Measurements from ENCODE around the gene BCAT1. TPM values are rescaled to one million over a fixed set of nuclear protein-coding genes. Genes with fewer than 3 reads are reported as not detected.

The BCAT1 gene
- total and polyA plus RNA-seq, 2 of the 8 experiments (the other 6 are each of a cell fraction or from before 2014, with no cell fraction given) = 19.7 to 263 TPM

DNA sequence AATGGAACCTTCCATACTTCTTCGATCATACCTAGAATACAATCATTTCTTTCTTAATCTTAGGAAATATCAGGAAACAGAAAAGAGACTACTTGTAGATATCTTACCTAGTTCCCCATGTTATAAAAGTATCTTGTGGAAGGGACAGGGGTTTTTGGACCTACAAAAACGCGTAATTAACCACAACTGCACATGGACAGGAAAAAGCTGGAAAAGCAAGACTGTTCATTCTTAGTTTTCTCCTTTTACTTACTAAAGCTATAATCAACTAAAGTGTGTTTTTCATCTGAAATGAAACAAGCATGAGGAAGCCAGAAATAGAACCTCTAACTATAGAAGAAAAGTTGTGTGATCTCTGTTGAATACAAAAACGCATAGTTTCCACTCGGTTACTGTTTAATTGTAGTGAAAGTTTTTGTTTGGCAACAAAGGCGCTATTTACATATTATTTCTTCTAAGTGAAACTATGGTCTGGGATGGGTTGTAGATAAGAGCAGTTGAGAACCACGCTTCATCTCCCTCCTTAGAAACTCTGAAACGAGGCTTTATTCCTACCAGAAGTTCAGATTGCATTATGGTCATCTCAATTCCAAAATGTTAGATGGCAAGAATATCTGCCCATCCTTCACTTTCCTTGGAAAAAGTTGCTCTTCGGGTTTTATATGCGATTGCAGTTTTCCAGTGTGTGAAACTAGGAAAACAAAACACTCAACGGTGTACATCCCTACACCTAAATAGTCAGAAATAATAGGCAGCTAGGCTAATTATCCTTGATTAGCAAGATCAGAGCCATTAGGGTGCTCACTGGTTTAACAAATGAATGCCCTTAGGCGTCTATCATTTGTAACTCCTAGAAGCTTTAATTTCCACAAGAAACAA, 1.1 kb downstream of the BCAT1 start:
- peak overlapping the region; percentile 40 for H3K4ac ChIP-seq (replicated peaks; ENCODE audit: insufficient read length, low read depth, low read length)
- peak overlapping the region; percentile 91 to 98 (median 98) for H3K9ac ChIP-seq (replicated peaks in 1 of 4; ENCODE audit: extremely low read depth in 1 of 4, low read depth in 3 of 4, low read length in 3 of 4)
- peak overlapping the region; percentile 2 for H2BK120ac ChIP-seq (replicated peaks; ENCODE audit: low read depth, low read length)
- peaks cover 2% of the 10 kb centered on the region; the same call in 1 of the 2 replicates for H3K79me1 ChIP-seq (ENCODE audit: low read depth, low read length)
- no peak overlapping the region for H2BK20ac ChIP-seq (ENCODE audit: low read length)
- no peak overlapping the region for H3K14ac ChIP-seq (ENCODE audit: insufficient read length)
- 2% methylated on average over 12 of the region's 12 CpGs; no CpG with 5 or more reads in 1 of the 2 experiments for WGBS, 2 experiments (ENCODE audit: extremely low coverage in 1 of 2, insufficient coverage in 1 of 2, insufficient read length in 1 of 2, insufficient replicate concordance in 2 of 2, low coverage in 1 of 2, low lambda C conversion rate in 2 of 2, missing lambda C conversion rate in 1 of 2)
- H2AK5ac ChIP-seq (ENCODE audit: low read depth, low read length) = no peak overlapping the region
- no peak for DNase-seq (ENCODE audit: low read depth in 1 of 2, low spot score in 2 of 2)
- TF ChIP-seq SP2 (IDR thresholded peaks at IDR 0.05; ENCODE audit: low read length) (no peak), POLR2AphosphoS5 (IDR thresholded peaks at IDR 0.05; ENCODE audit: low read depth, low read length) (no peak; the same call in 1 of the 2 replicates), SIRT6 (IDR thresholded peaks at IDR 0.05; ENCODE audit: low read length) (no peak), TAF7 (optimal IDR thresholded peaks at IDR 0.05; ENCODE audit: borderline replicate concordance, low read depth, low read length) (no peak), BRCA1 (IDR thresholded peaks at IDR 0.05; ENCODE audit: low read depth, low read length) (no peak), TCF12 (IDR thresholded peaks at IDR 0.05; ENCODE audit: low read depth, low read length) (no peak), POLR2A (IDR thresholded peaks at IDR 0.05; ENCODE audit: control extremely low read depth in 1 of 2, low read depth in 2 of 2, low read length in 2 of 2) (peak in 1 of 2 experiments; percentile 48; a peak in 2 of 3 replicates)
- TF ChIP-seq, protein P1, sequence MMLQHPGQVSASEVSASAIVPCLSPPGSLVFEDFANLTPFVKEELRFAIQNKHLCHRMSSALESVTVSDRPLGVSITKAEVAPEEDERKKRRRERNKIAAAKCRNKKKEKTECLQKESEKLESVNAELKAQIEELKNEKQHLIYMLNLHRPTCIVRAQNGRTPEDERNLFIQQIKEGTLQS (IDR thresholded peaks at IDR 0.05; ENCODE audit: insufficient read depth, low read depth, low read length) = no peak
- H4K8ac ChIP-seq (ENCODE audit: extremely low read depth, insufficient read depth, low read length) = no peak overlapping the region
- H4K91ac ChIP-seq (replicated peaks; ENCODE audit: insufficient read length, low read length) = peak overlapping the region; percentile 15
- ChIA-PET CTCF (ENCODE audit: partially characterized antibody) (interaction anchor here (1.0 to 3.3 kb wide), 3 partner anchors 13 to 23 kb away, joined by 3 to 11 read pairs (median 3); no protein-coding TSS in a partner anchor), POLR2A (ENCODE audit: partially characterized antibody) (interaction anchor here (0.7 to 22.8 kb wide), 32 partner anchors 8 to 1046 kb away, joined by 3 to 468 read pairs (median 4); no protein-coding TSS in a partner anchor)
- no peaks in the 10 kb centered on the region for H4K20me1 ChIP-seq (replicated peaks in 1 of 2; ENCODE audit: control insufficient read depth in 1 of 2, insufficient read depth in 2 of 2, low read length in 2 of 2)
- no peak overlapping the region for H3K23ac ChIP-seq (ENCODE audit: insufficient read length)
- H3K4me3 ChIP-seq (ENCODE audit: extremely low read depth in 1 of 4, insufficient read depth in 2 of 4, low read depth in 3 of 4, low read length in 4 of 4) = peak overlapping the region; percentile 92 to 96 (median 94)
- peak overlapping the region; percentile 99 for H2BK5ac ChIP-seq (ENCODE audit: low read depth, low read length)
- H3K27me3 ChIP-seq (replicated peaks in 1 of 4; ENCODE audit: control insufficient read depth in 3 of 4, extremely low read depth in 1 of 4, insufficient read depth in 3 of 4, low read length in 3 of 4) = no peaks in the 10 kb centered on the region
- peaks cover 9 to 65% of the 10 kb centered on the region in 2 experiments for H3K79me2 ChIP-seq (ENCODE audit: control insufficient read depth in 1 of 2, insufficient read depth in 2 of 2, low read length in 2 of 2)
- peak overlapping the region; percentile 79 for H4K5ac ChIP-seq (ENCODE audit: insufficient read length, low read depth, low read length)
- no peak overlapping the region for H2AFZ ChIP-seq (ENCODE audit: low read length)
- H3K4me2 ChIP-seq (ENCODE audit: insufficient read depth in 1 of 2, low read depth in 2 of 2, low read length in 2 of 2) = peak overlapping the region; percentile 84 to 87
- H3K23me2 ChIP-seq (ENCODE audit: low read depth, low read length) = peaks cover 9% of the 10 kb centered on the region
- peaks cover 0 to 17% (median 1%) of the 10 kb centered on the region in 4 experiments; a peak in 1 of 8 replicates for H3K36me3 ChIP-seq (ENCODE audit: control insufficient read depth in 2 of 4, insufficient read depth in 4 of 4, low read length in 3 of 4)
- H3K18ac ChIP-seq (ENCODE audit: extremely low read depth, low read length) = no peak overlapping the region; the same call in 1 of the 2 replicates
- H3K27ac ChIP-seq (ENCODE audit: low read depth, low read length) = peak overlapping the region; percentile 96
- peak overlapping the region; percentile 71 for H3K56ac ChIP-seq (replicated peaks; ENCODE audit: insufficient read length, low read depth, low read length)
- peak overlapping the region; percentile 99; the same call in 1 of the 2 replicates for H2BK12ac ChIP-seq (ENCODE audit: low read depth, low read length)
- FAIRE-seq = no peak
- H3K4me1 ChIP-seq (replicated peaks in 1 of 4; ENCODE audit: control insufficient read depth in 3 of 4, insufficient read depth in 4 of 4, low read length in 3 of 4) = peaks cover 6 to 29% (median 25%) of the 10 kb centered on the region in 4 experiments; a peak in 6 of 7 replicates
- no peaks in the 10 kb centered on the region for H3K9me3 ChIP-seq (ENCODE audit: insufficient read depth in 2 of 2, low read depth in 1 of 2, low read length in 1 of 2)
- H2BK15ac ChIP-seq (ENCODE audit: low read length) = no peak overlapping the region

Measured in H1 (cell line).